ENCODE measurements around the gene MCOLN3. TPM values are rescaled to one million over a fixed set of nuclear protein-coding genes. Genes with fewer than 3 reads are reported as not detected.

The MCOLN3 gene
- 10 to 100 TPM; 15.8 to 17.5 TPM for total RNA-seq

DNA sequence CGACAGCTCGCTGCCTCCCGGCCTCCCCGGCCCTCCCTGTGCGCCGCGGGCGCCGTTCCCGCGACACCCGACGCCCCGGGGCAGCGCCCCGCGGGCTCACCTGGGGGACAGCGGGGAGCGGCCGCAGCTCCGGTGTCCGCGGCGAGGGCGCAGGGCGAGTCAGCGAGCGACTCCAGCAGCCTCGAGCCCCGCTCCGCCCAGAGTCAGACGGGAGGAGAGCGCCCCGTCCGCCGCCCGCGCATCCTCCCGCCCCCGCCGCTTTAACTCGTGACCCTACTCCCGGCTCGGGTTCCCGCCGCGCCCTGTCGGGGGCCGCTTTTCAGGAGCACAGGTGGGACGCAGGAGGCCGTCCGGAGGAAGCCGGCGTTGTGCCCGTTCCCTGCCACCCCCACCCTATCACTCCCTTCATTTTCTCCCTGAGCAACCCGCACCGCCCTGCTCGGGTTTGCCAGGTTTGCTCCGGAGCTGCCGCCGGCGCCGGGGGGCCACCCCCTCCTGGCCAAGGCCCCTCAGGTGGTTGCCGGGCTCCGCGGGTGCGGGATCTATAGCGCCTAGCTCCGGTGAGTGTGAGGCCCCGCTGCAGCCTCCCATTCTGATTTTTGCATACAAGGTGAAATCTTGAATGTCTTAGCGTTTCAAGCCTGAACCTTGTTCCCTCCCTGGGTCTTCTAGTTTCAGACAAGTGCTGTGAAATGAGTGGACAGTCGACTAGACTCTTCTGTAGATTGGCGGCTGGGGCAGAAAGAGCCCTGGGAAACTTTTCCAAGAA lies at the start of gene MCOLN3:
MCOLN3 (minus strand) TSS at position 205 of the 769 bp plus-strand sequence. CDS start 3,140 bp downstream, outside the sequence.
- H3K4me1 ChIP-seq, result peaks cover 16% of the 10 kb centered on the region
- H3K4me3 ChIP-seq, result peak within 1 kb of the TSS; percentile 49 to 58
- WGBS, 2 donors, result 1 to 2% methylated on average over 18 to 70 of the region's 73 CpGs
- H3K27me3 ChIP-seq, result no peaks in the 10 kb centered on the region
- no peaks in the 10 kb centered on the region for H3K36me3 ChIP-seq (replicated peaks in 1 of 2; ENCODE audit: insufficient read depth in 1 of 2, low read depth in 2 of 2)
- intact Hi-C loops (cut with DNase I), result no loop called here
- ATAC-seq (peak; percentile 78), DNase-seq (peak; percentile 63 to 73 (median 66))
- peak within 1 kb of the TSS; percentile 49 to 80 (median 61) for H3K27ac ChIP-seq
- TF ChIP-seq, protein P1, sequence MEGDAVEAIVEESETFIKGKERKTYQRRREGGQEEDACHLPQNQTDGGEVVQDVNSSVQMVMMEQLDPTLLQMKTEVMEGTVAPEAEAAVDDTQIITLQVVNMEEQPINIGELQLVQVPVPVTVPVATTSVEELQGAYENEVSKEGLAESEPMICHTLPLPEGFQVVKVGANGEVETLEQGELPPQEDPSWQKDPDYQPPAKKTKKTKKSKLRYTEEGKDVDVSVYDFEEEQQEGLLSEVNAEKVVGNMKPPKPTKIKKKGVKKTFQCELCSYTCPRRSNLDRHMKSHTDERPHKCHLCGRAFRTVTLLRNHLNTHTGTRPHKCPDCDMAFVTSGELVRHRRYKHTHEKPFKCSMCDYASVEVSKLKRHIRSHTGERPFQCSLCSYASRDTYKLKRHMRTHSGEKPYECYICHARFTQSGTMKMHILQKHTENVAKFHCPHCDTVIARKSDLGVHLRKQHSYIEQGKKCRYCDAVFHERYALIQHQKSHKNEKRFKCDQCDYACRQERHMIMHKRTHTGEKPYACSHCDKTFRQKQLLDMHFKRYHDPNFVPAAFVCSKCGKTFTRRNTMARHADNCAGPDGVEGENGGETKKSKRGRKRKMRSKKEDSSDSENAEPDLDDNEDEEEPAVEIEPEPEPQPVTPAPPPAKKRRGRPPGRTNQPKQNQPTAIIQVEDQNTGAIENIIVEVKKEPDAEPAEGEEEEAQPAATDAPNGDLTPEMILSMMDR (IDR thresholded peaks at IDR 0.05), result no peak
- TF ChIP-seq POLR2A (IDR thresholded peaks at IDR 0.05), result peak; percentile 37 to 53 (median 52)
- no peaks in the 10 kb centered on the region for H3K9me3 ChIP-seq

- no peak overlapping the region for H3K27ac ChIP-seq
- no peak for ATAC-seq
- DNase-seq, result no peak
- no peaks in the 10 kb centered on the region for H3K27me3 ChIP-seq
- WGBS, 2 donors, result 78 to 93% methylated on average over 2 of the region's 2 CpGs
- H3K36me3 ChIP-seq (replicated peaks in 1 of 2; ENCODE audit: insufficient read depth in 1 of 2, low read depth in 2 of 2), result no peaks in the 10 kb centered on the region
- no peak for TF ChIP-seq POLR2A (IDR thresholded peaks at IDR 0.05)
- TF ChIP-seq, protein P1 (IDR thresholded peaks at IDR 0.05), result no peak
- H3K4me1 ChIP-seq, result peaks cover 9% of the 10 kb centered on the region
- no peak overlapping the region for H3K4me3 ChIP-seq
- no peaks in the 10 kb centered on the region for H3K9me3 ChIP-seq
- intact Hi-C loops (cut with DNase I), result no loop called here
Measured at GRCh38 chr1:85093644-85094043, 45.3 kb upstream of the MCOLN3 start.

DNA sequence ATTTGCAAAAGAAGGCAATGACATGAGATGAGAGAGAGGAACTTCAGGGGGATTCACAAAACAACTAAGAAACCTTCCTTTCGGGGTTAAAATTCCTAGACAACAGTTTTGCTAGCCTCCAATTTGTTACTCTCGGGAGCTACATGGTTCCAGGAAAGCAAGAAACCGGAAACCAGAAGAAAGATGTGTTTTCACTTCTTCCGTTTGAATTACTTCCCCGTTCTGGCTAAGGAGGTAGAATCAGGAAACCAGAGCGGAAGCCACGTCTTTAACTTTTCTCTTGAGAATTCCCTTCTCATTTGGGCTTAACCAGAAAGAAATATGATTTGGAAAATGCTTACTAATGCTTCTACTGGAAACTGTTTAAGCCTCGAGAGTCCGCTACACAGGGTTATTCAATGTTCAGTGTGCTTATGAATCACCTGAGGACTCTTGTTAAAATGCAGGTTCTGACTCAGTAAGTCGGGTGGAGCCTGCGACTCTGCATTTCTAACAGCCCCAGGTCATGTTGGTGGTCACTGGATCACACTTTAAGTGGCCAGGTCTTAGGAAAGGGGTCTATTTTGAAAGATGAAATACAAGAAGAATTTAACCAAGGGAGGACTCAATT lies 43.5 kb upstream of the MCOLN3 start:
- no peak for TF ChIP-seq POLR2A (IDR thresholded peaks at IDR 0.05)
- TF ChIP-seq, protein P1 (IDR thresholded peaks at IDR 0.05), result no peak
- Histone ChIP-seq H3K27me3 (no peaks in the 10 kb centered on the region), H3K36me3 (replicated peaks in 1 of 2; ENCODE audit: insufficient read depth in 1 of 2, low read depth in 2 of 2) (no peaks in the 10 kb centered on the region), H3K4me3 (no peak overlapping the region), H3K27ac (no peak overlapping the region), H3K4me1 (no peaks in the 10 kb centered on the region), H3K9me3 (no peaks in the 10 kb centered on the region)
- DNase-seq (no peak), ATAC-seq (no peak)
- 58 to 71% methylated on average over 11 of the region's 11 CpGs for WGBS, 2 donors
- intact Hi-C loops (cut with DNase I), result no loop called here

GRCh38 chr1:85090225-85090624 lies 41.9 kb upstream of the MCOLN3 start:
- no peak for DNase-seq
- no peak for ATAC-seq
- Histone ChIP-seq H3K36me3 (replicated peaks in 1 of 2; ENCODE audit: insufficient read depth in 1 of 2, low read depth in 2 of 2) (no peaks in the 10 kb centered on the region), H3K4me1 (no peaks in the 10 kb centered on the region), H3K27me3 (no peaks in the 10 kb centered on the region), H3K4me3 (no peak overlapping the region), H3K9me3 (no peaks in the 10 kb centered on the region), H3K27ac (no peak overlapping the region)
- intact Hi-C loops (cut with DNase I), result no loop called here
- WGBS, 2 donors, result 81 to 82% methylated on average over 1 of the region's 1 CpG
- TF ChIP-seq, protein P1 (IDR thresholded peaks at IDR 0.05), result no peak
- TF ChIP-seq POLR2A (IDR thresholded peaks at IDR 0.05), result no peak

All from body of pancreas (tissue), 4 donors.